K562 (cell line): ENCODE measurements around the gene PMF1. TPM values are rescaled to one million over a fixed set of nuclear protein-coding genes. Genes with fewer than 3 reads are reported as not detected.

Experiments used
- CEBPG ChIP-seq, 3 experiments: fragments of 200-800 bp in 1 of 3; sonication (Bioruptor generic) in 1 of 3; sonication (generic) in 1 of 3; formaldehyde crosslinking in 1 of 3; IDR thresholded peaks in 2 of 3; conservative IDR thresholded peaks in 1 of 3; 2 replicates each; pipeline versions ENCODE4 v1.6.1 to v1.8.0; 2016 to 2022; ENCODE audit warnings: missing compliant biosample characterization in 2 of 3, missing genetic modification characterization in 2 of 3, mild to moderate bottlenecking in 1 of 3, missing genetic modification reagents in 1 of 3
- EP400 ChIP-seq: fragments of 450-650 bp; IDR thresholded peaks from 2 replicates; pipeline ENCODE4 v1.6.1; 2017; ENCODE audit warnings: antibody characterized with exemption, mild to moderate bottlenecking, moderate library complexity
- GATA2 ChIP-seq: sonication (generic); formaldehyde crosslinking; IDR thresholded peaks from 2 replicates; pipeline ENCODE4 v1.4.0; 2020; ENCODE audit warnings: mild to moderate bottlenecking, missing genetic modification reagents
- NR4A1 ChIP-seq, 2 experiments: fragments of 250-450 bp in 1 of 2; fragments of 450-650 bp in 1 of 2; sonication (Bioruptor Pico) in 1 of 2; IDR thresholded peaks; 2 replicates each; pipeline versions ENCODE4 v1.4.0 to v1.6.1; 2016 to 2020; ENCODE audit warnings: mild to moderate bottlenecking in 2 of 2, missing compliant biosample characterization in 1 of 2, missing genetic modification characterization in 1 of 2, moderate library complexity in 1 of 2
- POU5F1 ChIP-seq: fragments of 150-350 bp; IDR thresholded peaks from 2 replicates; pipeline ENCODE4 v1.6.1; 2014; ENCODE audit warnings: borderline replicate concordance, low read length, low read depth, mild to moderate bottlenecking; ENCODE audit not compliant: partially characterized antibody
- SNAPC5 ChIP-seq: fragments of 250-450 bp; sonication (Bioruptor Pico); IDR thresholded peaks from 2 replicates; pipeline ENCODE4 v1.8.0; 2021; ENCODE audit warnings: moderate library complexity, mild to moderate bottlenecking, inconsistent platforms
- THRB ChIP-seq: fragments of 450-650 bp; formaldehyde crosslinking; conservative IDR thresholded peaks from 2 replicates; pipeline ENCODE4 v1.4.0; 2022; ENCODE audit warnings: mild to moderate bottlenecking, missing genetic modification characterization
- ZBED1 ChIP-seq: IDR thresholded peaks from 2 replicates; pipeline ENCODE4 v1.6.1; 2014
- ZFX ChIP-seq: sonication (generic); formaldehyde crosslinking; IDR thresholded peaks from 2 replicates; pipeline ENCODE4 v1.8.0; 2022; ENCODE audit warnings: mild to moderate bottlenecking, missing genetic modification reagents, moderate library complexity
- ZNF124 ChIP-seq: sonication (generic); formaldehyde crosslinking; IDR thresholded peaks from 2 replicates; pipeline ENCODE4 v1.8.1; 2022; ENCODE audit warnings: missing genetic modification reagents
- ZNF23 ChIP-seq: fragments of 250-450 bp; sonication (Bioruptor Pico); IDR thresholded peaks from 2 replicates; pipeline ENCODE4 v1.4.0; 2020; ENCODE audit warnings: mild to moderate bottlenecking
- ZNF79 ChIP-seq: fragments of 250-450 bp; sonication (Bioruptor Pico); IDR thresholded peaks from 2 replicates; pipeline ENCODE4 v1.4.0; 2020; ENCODE audit warnings: low read depth, mild to moderate bottlenecking, moderate library complexity
- polyA plus RNA-seq, 8 experiments: library from polyadenylated mRNA; depleted of rRNA in 4 of 8; stranded (reverse) in 5 of 8; unstranded in 3 of 8; fragments of >200 nt; fragmentation: Nextera tagmentation in 2 of 8; fragmentation: Illumina TruSeq in 1 of 8; extraction: Ambion mirVana in 2 of 8; extraction: Trizol in 1 of 8; gene quantifications; 2 replicates each; pipeline versions ENCODE4 v1.2.1 to v1.2.3, GENCODE V29; 2011 to 2014; ENCODE audit warnings: inconsistent platforms in 1 of 8, missing spikeins in 1 of 8
- total RNA-seq, 7 experiments: library from RNA; depleted of rRNA in 6 of 7; stranded (reverse); fragments of >200 nt in 6 of 7; fragmentation: Illumina TruSeq in 2 of 7; extraction: Trizol in 2 of 7; gene quantifications; 2 replicates each; pipeline versions ENCODE4 v1.2.1 to v1.2.3, GENCODE V29; 2011 to 2021; ENCODE audit warnings: low replicate concordance in 1 of 7
- TF ChIP-seq, protein P1 (sequence below): fragments of 250-450 bp; sonication (Bioruptor Pico); IDR thresholded peaks from 2 replicates; pipeline ENCODE4 v1.5.0; 2021; ENCODE audit warnings: mild to moderate bottlenecking, borderline replicate concordance
- TF ChIP-seq, protein P2 (sequence below): fragments of 450-650 bp; formaldehyde crosslinking; IDR thresholded peaks from 2 replicates; pipeline ENCODE4 v1.4.0; 2022; ENCODE audit warnings: missing genetic modification characterization
- TF ChIP-seq, protein P3 (sequence below): fragments of 450-650 bp; IDR thresholded peaks from 2 replicates; pipeline ENCODE4 v1.6.1; 2016; ENCODE audit warnings: missing biosample characterization, missing genetic modification characterization

The PMF1 gene
- total and polyA plus RNA-seq, 9 of the 15 experiments (the other 6 are each of a cell fraction or from before 2014, with no cell fraction given) = 9.4 to 92.9 (median 71.0) TPM

DNA sequence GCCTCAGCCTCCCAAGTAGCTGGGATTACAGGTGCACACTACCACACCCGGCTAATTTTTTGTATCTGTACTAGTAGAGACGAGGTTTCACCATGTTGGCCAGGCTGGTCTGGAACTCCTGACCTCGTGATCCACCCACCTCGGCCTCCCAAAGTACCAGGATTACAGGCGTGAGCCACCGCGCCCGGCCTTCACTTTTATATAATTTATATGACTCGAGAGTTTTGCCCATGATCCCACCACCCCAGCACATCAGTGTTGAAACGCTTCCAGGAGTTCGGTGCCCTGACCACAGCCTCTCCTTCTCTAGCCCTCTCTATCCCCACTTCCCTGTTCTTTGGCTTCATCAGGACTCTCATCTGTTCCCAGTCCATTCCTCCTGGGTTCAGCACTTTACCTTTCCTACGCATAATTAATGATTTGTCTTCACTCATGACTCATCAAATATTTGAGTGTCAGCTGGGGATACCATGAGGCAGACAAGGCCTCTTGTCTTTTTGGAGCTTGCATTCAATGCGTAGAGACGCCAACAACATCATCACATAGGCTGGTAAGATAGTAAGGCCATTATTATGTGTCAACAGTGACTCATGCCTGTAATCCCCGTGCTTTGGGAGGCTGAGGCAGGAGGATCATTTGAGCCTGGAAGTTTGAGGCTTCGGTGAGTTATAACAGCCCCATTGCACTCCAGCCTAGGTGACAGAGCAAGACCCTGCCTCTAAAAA, 1.4 kb downstream of the PMF1 start (continued):
- TF ChIP-seq POU5F1 (no peak), EP400 (peak; percentile 17; the same call in 1 of the 2 replicates), ZFX (peak; percentile 43), ZBED1 (no peak), SNAPC5 (CRISPR knock-in tag) (no peak), ZNF124 (CRISPR knock-in tag) (no peak), CEBPG (CRISPR knock-in tag; IDR thresholded peaks at IDR 0.05) (no peak), CEBPG (tag; conservative IDR thresholded peaks at IDR 0.05 in 1 of 2, IDR thresholded peaks at IDR 0.05 in 1 of 2) (no peak), GATA2 (no peak), ZNF79 (CRISPR knock-in tag) (no peak), NR4A1 (CRISPR knock-in tag; IDR thresholded peaks at IDR 0.05) (no peak), NR4A1 (tag; IDR thresholded peaks at IDR 0.05) (no peak), THRB (CRISPR knock-in tag) (no peak), ZNF23 (CRISPR knock-in tag) (no peak)
- TF ChIP-seq, protein P1, sequence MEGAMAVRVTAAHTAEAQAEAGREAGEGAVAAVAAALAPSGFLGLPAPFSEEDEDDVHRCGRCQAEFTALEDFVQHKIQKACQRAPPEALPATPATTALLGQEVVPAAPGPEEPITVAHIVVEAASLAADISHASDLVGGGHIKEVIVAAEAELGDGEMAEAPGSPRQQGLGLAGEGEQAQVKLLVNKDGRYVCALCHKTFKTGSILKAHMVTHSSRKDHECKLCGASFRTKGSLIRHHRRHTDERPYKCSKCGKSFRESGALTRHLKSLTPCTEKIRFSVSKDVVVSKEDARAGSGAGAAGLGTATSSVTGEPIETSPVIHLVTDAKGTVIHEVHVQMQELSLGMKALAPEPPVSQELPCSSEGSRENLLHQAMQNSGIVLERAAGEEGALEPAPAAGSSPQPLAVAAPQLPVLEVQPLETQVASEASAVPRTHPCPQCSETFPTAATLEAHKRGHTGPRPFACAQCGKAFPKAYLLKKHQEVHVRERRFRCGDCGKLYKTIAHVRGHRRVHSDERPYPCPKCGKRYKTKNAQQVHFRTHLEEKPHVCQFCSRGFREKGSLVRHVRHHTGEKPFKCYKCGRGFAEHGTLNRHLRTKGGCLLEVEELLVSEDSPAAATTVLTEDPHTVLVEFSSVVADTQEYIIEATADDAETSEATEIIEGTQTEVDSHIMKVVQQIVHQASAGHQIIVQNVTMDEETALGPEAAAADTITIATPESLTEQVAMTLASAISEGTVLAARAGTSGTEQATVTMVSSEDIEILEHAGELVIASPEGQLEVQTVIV (CRISPR knock-in tag) = no peak
- TF ChIP-seq, protein P2, sequence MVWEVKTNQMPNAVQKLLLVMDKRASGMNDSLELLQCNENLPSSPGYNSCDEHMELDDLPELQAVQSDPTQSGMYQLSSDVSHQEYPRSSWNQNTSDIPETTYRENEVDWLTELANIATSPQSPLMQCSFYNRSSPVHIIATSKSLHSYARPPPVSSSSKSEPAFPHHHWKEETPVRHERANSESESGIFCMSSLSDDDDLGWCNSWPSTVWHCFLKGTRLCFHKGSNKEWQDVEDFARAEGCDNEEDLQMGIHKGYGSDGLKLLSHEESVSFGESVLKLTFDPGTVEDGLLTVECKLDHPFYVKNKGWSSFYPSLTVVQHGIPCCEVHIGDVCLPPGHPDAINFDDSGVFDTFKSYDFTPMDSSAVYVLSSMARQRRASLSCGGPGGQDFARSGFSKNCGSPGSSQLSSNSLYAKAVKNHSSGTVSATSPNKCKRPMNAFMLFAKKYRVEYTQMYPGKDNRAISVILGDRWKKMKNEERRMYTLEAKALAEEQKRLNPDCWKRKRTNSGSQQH (CRISPR knock-in tag) = no peak
- TF ChIP-seq, protein P3, sequence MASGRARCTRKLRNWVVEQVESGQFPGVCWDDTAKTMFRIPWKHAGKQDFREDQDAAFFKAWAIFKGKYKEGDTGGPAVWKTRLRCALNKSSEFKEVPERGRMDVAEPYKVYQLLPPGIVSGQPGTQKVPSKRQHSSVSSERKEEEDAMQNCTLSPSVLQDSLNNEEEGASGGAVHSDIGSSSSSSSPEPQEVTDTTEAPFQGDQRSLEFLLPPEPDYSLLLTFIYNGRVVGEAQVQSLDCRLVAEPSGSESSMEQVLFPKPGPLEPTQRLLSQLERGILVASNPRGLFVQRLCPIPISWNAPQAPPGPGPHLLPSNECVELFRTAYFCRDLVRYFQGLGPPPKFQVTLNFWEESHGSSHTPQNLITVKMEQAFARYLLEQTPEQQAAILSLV (tag) = no peak
